Caco-2 (cell line): ENCODE data around the gene GRM1. TPM values are rescaled to one million over a fixed set of nuclear protein-coding genes. Genes with fewer than 3 reads are reported as not detected.

Experiments
- BruUV-seq: library from RNA; stranded (reverse); fragments of 400-500 nt; replicated peaks from 2 replicates; lab custom pipeline; 2021; lab: Mats Ljungman, UMichigan
- CTCF ChIA-PET: fragments of 300-600 bp; sonication (Branson Sonifier 250); formaldehyde crosslinking; loops from one replicate; lab custom pipeline; 2022; ENCODE audit warnings: antibody characterized with exemption; lab: Charles Lee
- POLR2A ChIA-PET: fragments of 300-600 bp; sonication (Branson Sonifier 250); formaldehyde crosslinking; loops from one replicate; lab custom pipeline; 2022; ENCODE audit warnings: antibody characterized with exemption; lab: Charles Lee
- DNase-seq, 2 experiments: peaks; one replicate each; pipeline versions ENCODE4 v3.0.0 to v3.0.0-alpha.2; 2020 to 2022
- H3K27me3 ChIP-seq: replicated peaks from 2 replicates; pipeline ENCODE4 v1.6.0; 2011; ENCODE audit warnings: low read length; ENCODE audit not compliant: control insufficient read depth, insufficient read depth
- H3K36me3 ChIP-seq: 2 replicates; pipeline ENCODE4 v1.5.1; 2011; ENCODE audit warnings: low read length; ENCODE audit not compliant: control insufficient read depth, insufficient read depth
- H3K4me1 ChIP-seq: fragments of 250-450 bp; sonication (Bioruptor Pico); 2 replicates; pipeline ENCODE4 v1.5.1; 2020; ENCODE audit warnings: mild to moderate bottlenecking
- H3K4me3 ChIP-seq: 2 replicates; pipeline ENCODE4 v1.5.1; 2011; ENCODE audit warnings: low read depth, mild to moderate bottlenecking, control low read depth, low read length
- H3K9me3 ChIP-seq: fragments of 250-450 bp; sonication (Bioruptor Pico); 2 replicates; pipeline ENCODE4 v1.5.1; 2020; ENCODE audit warnings: mild to moderate bottlenecking, moderate library complexity
- H3K27ac Mint-ChIP-seq: one replicate; pipeline ENCODE4 v1.8.0; 2022; ENCODE audit warnings: mixed read lengths; ENCODE audit not compliant: unreplicated experiment
- H3K27me3 Mint-ChIP-seq: one replicate; pipeline ENCODE4 v1.8.0; 2022; ENCODE audit warnings: mixed read lengths; ENCODE audit not compliant: insufficient read depth, unreplicated experiment
- H3K36me3 Mint-ChIP-seq: one replicate; pipeline ENCODE4 v1.8.0; 2022; ENCODE audit warnings: mild to moderate bottlenecking, mixed read lengths; ENCODE audit not compliant: insufficient read depth, unreplicated experiment
- H3K4me1 Mint-ChIP-seq: one replicate; pipeline ENCODE4 v1.8.0; 2022; ENCODE audit warnings: low read depth, mixed read lengths; ENCODE audit not compliant: unreplicated experiment
- H3K4me3 Mint-ChIP-seq: one replicate; pipeline ENCODE4 v1.8.0; 2022; ENCODE audit warnings: mild to moderate bottlenecking, moderate library complexity, mixed read lengths; ENCODE audit not compliant: unreplicated experiment
- H3K9me3 Mint-ChIP-seq: one replicate; pipeline ENCODE4 v1.8.0; 2022; ENCODE audit warnings: mixed read lengths; ENCODE audit not compliant: unreplicated experiment
- CTCF ChIP-seq, 2 experiments: fragments of 200-600 bp in 1 of 2; IDR thresholded peaks; 1 replicate in 1 of 2; 2 replicates in 1 of 2; pipeline versions ENCODE4 v1.5.1 to v1.8.0; 2011 to 2022; ENCODE audit warnings: antibody characterized with exemption in 1 of 2, control low read depth in 1 of 2, inconsistent platforms in 1 of 2, low read depth in 1 of 2, low read length in 1 of 2, mild to moderate bottlenecking in 1 of 2, moderate library complexity in 1 of 2; ENCODE audit not compliant: insufficient read depth in 1 of 2, severe bottlenecking in 1 of 2, unreplicated experiment in 1 of 2
- intact Hi-C: fragments of 100-400 bp; cut with micrococcal nuclease; formaldehyde crosslinking; loops from one replicate; pipeline ENCODE4 v1.10.0; 2022; ENCODE audit not compliant: unreplicated experiment
- total RNA-seq: library from RNA; stranded (reverse); gene quantifications from 2 replicates; pipeline ENCODE4 v1.2.3, GENCODE V29; 2022

The GRM1 gene
- total RNA-seq, 1 experiment from 2014 or later, result not detected

- Histone ChIP-seq H3K36me3 (no peaks in the 10 kb centered on the region), H3K9me3 (no peaks in the 10 kb centered on the region), H3K4me1 (no peaks in the 10 kb centered on the region), H3K4me3 (no peak overlapping the region), H3K27me3 (no peaks in the 10 kb centered on the region)
- no TSS peak for BruUV-seq
- Mint-ChIP-seq H3K27ac (no peak overlapping the region), H3K9me3 (no peaks in the 10 kb centered on the region), H3K4me1 (no peaks in the 10 kb centered on the region), H3K27me3 (peaks cover 4% of the 10 kb centered on the region), H3K36me3 (no peaks in the 10 kb centered on the region), H3K4me3 (no peak overlapping the region)
- TF ChIP-seq CTCF (IDR thresholded peaks at IDR 0.05; ENCODE audit: insufficient read depth in 1 of 2, low read depth in 1 of 2, low read length in 1 of 2, severe bottlenecking in 1 of 2, unreplicated experiment in 1 of 2), result no peak
- CTCF ChIA-PET, result no interaction called here
- POLR2A ChIA-PET, result no interaction called here
- no peak for DNase-seq
- intact Hi-C loops, result no loop called here
Observed at GRCh38 chr6:146146836-146147235, 118.0 kb downstream of the GRM1 start.

- DNase-seq, result no peak
- intact Hi-C loops, result no loop called here
- no TSS peak for BruUV-seq
- ChIA-PET POLR2A (no interaction called here), CTCF (no interaction called here)
- no peak overlapping the region for H3K4me3 Mint-ChIP-seq
- H3K36me3 Mint-ChIP-seq, result no peaks in the 10 kb centered on the region
- TF ChIP-seq CTCF (IDR thresholded peaks at IDR 0.05; ENCODE audit: insufficient read depth in 1 of 2, low read depth in 1 of 2, low read length in 1 of 2, severe bottlenecking in 1 of 2, unreplicated experiment in 1 of 2), result no peak
- Histone ChIP-seq H3K36me3 (no peaks in the 10 kb centered on the region), H3K27me3 (no peaks in the 10 kb centered on the region), H3K4me1 (no peaks in the 10 kb centered on the region), H3K9me3 (no peaks in the 10 kb centered on the region), H3K4me3 (no peak overlapping the region)
- no peaks in the 10 kb centered on the region for H3K9me3 Mint-ChIP-seq
- H3K4me1 Mint-ChIP-seq, result no peaks in the 10 kb centered on the region
- H3K27ac Mint-ChIP-seq, result no peak overlapping the region
- peaks cover 10% of the 10 kb centered on the region for H3K27me3 Mint-ChIP-seq
Observed at GRCh38 chr6:146149770-146150169, 120.9 kb downstream of the GRM1 start.

- POLR2A ChIA-PET, result no interaction called here
- DNase-seq, result no peak
- CTCF ChIA-PET, result no interaction called here
Observed at GRCh38 chr6:146153040-146153758, 124.3 kb downstream of the GRM1 start.

More at GRCh38 chr6:146153040-146153758, 124.3 kb downstream of the GRM1 start:
- Mint-ChIP-seq H3K9me3 (no peaks in the 10 kb centered on the region), H3K36me3 (no peaks in the 10 kb centered on the region), H3K27ac (no peak overlapping the region), H3K27me3 (peaks cover 9% of the 10 kb centered on the region), H3K4me1 (no peaks in the 10 kb centered on the region), H3K4me3 (no peak overlapping the region)
- BruUV-seq, result no TSS peak
- H3K4me1 ChIP-seq, result no peaks in the 10 kb centered on the region
- H3K36me3 ChIP-seq, result no peaks in the 10 kb centered on the region
- intact Hi-C loops, result no loop called here
- TF ChIP-seq CTCF (IDR thresholded peaks at IDR 0.05; ENCODE audit: insufficient read depth in 1 of 2, low read depth in 1 of 2, low read length in 1 of 2, severe bottlenecking in 1 of 2, unreplicated experiment in 1 of 2), result no peak
- no peaks in the 10 kb centered on the region for H3K9me3 ChIP-seq
- H3K4me3 ChIP-seq, result no peak overlapping the region
- no peaks in the 10 kb centered on the region for H3K27me3 ChIP-seq
